ENCODE results near the gene ROPN1B. TPM values are rescaled to one million over a fixed set of nuclear protein-coding genes. Genes with fewer than 3 reads are reported as not detected.

ROPN1B gene
- total RNA-seq, 1 donor from 2014 or later, result not detected

DNA sequence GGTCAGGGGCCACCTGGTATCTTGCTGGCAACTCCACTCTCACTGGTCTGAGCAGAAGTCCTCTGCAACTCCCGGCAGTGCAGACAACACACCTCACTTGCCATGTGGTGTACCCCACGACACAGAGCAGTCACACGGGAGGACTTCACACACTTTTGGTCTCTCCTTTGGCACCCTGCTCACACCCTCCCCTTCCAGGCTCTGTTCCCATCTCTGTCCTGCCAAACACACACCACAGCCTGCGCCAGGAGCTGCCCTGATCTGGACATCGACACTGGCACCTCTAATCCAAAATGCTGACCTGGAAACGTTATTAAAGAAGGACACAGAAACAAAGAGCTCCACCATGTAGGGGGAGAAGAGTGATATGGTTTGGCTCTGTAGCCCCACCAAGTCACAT, 57.8 kb downstream of the ROPN1B start:
- no peak for DNase-seq (ENCODE audit: low read depth in 2 of 2)

- DNase-seq (ENCODE audit: low read depth in 2 of 2), result no peak
Measured at GRCh38 chr3:126028096-126028495, 59.1 kb downstream of the ROPN1B start.

- no peak for DNase-seq (ENCODE audit: low read depth in 2 of 2)
Measured at GRCh38 chr3:126029241-126029640, 60.3 kb downstream of the ROPN1B start.

GRCh38 chr3:126030455-126030854, 61.5 kb downstream of the ROPN1B start:
- DNase-seq (ENCODE audit: low read depth in 2 of 2), result no peak

GRCh38 chr3:126031981-126032471, 63.0 kb downstream of the ROPN1B start:
- DNase-seq (ENCODE audit: low read depth in 2 of 2), result no peak

Other genes with a start within 250 kb of the ROPN1B start
- 56.0 and 211 TPM in 2 replicates for gene SLC41A3, start 114.9 kb downstream of the ROPN1B start, total RNA-seq
- gene ALDH1L1, start 211.4 kb downstream of the ROPN1B start, total RNA-seq, result not detected in 2 replicates